ENCODE measurements around the gene SYT12. TPM values are rescaled to one million over a fixed set of nuclear protein-coding genes. Genes with fewer than 3 reads are reported as not detected.
"Not testable (repeated sequence)": the region's sequence is repeated elsewhere in the genome, so short reads cannot be mapped to it uniquely, and the experiment has no call there.

Gene SYT12
- total RNA-seq, 2 donors from 2014 or later = 0.38 TPM; not detected in 1

- no peaks in the 10 kb centered on the region for H3K9me3 Mint-ChIP-seq
- DNase-seq (ENCODE audit: low spot score) (no peak), ATAC-seq (peak in 1 of 2 donors; percentile 13)
These were observed 37.3 kb upstream of the SYT12 start for GRCh38 chr11:66985508-66986177.

GRCh38 chr11:66986178-66986545 lies 36.8 kb upstream of the SYT12 start:
- ATAC-seq (no peak), DNase-seq (ENCODE audit: low spot score) (no peak)
- H3K9me3 Mint-ChIP-seq = no peaks in the 10 kb centered on the region
- H3K4me1 Mint-ChIP-seq (ENCODE audit: low read depth in 2 of 2) = no peaks in the 10 kb centered on the region
- H3K27ac Mint-ChIP-seq = no peak overlapping the region
- H3K27me3 Mint-ChIP-seq = peaks cover 0 to 8% of the 10 kb centered on the region in 2 donors
- no peaks in the 10 kb centered on the region for H3K36me3 Mint-ChIP-seq
- H3K4me3 Mint-ChIP-seq = no peak overlapping the region

More at GRCh38 chr11:66985508-66986177, 37.3 kb upstream of the SYT12 start:
- H3K27ac Mint-ChIP-seq = no peak overlapping the region
- H3K36me3 Mint-ChIP-seq = no peaks in the 10 kb centered on the region
- H3K27me3 Mint-ChIP-seq = peaks cover 0 to 8% of the 10 kb centered on the region in 2 donors
- H3K4me3 Mint-ChIP-seq = no peak overlapping the region
- no peaks in the 10 kb centered on the region for H3K4me1 Mint-ChIP-seq (ENCODE audit: low read depth in 2 of 2)

GRCh38 chr11:66987158-66987620 lies 35.7 kb upstream of the SYT12 start:
- H3K36me3 Mint-ChIP-seq = no peaks in the 10 kb centered on the region
- H3K27me3 Mint-ChIP-seq = peaks cover 0 to 10% of the 10 kb centered on the region in 2 donors
- no peaks in the 10 kb centered on the region for H3K4me1 Mint-ChIP-seq (ENCODE audit: low read depth in 2 of 2)
- peak in 1 of 2 donors; percentile 24 for ATAC-seq
- no peak overlapping the region for H3K4me3 Mint-ChIP-seq
- H3K27ac Mint-ChIP-seq = no peak overlapping the region
- no peak for DNase-seq (ENCODE audit: low spot score)
- no peaks in the 10 kb centered on the region for H3K9me3 Mint-ChIP-seq

GRCh38 chr11:66987924-66988637 lies 34.9 kb upstream of the SYT12 start:
- H3K4me1 Mint-ChIP-seq (ENCODE audit: low read depth in 2 of 2) = no peaks in the 10 kb centered on the region
- DNase-seq (ENCODE audit: low spot score) (no peak), ATAC-seq (no peak)
- peaks cover 0 to 10% of the 10 kb centered on the region in 2 donors for H3K27me3 Mint-ChIP-seq
- H3K27ac Mint-ChIP-seq = peak overlapping the region in 1 of 2 donors; percentile 11
- H3K9me3 Mint-ChIP-seq = no peaks in the 10 kb centered on the region
- H3K4me3 Mint-ChIP-seq = no peak overlapping the region
- no peaks in the 10 kb centered on the region for H3K36me3 Mint-ChIP-seq

GRCh38 chr11:66988741-66989140 lies 34.2 kb upstream of the SYT12 start:
- Mint-ChIP-seq H3K27me3 (peaks cover 0 to 10% of the 10 kb centered on the region in 2 donors), H3K27ac (peak overlapping the region in 1 of 2 donors; percentile 11)
- ATAC-seq; H3K9me3 Mint-ChIP-seq; DNase-seq (ENCODE audit: low spot score); H3K4me1 Mint-ChIP-seq (ENCODE audit: low read depth in 2 of 2); H3K36me3 Mint-ChIP-seq; H3K4me3 Mint-ChIP-seq: not testable (repeated sequence)

GRCh38 chr11:66989360-66989759 lies 33.6 kb upstream of the SYT12 start:
- peaks cover 0 to 10% of the 10 kb centered on the region in 2 donors for H3K27me3 Mint-ChIP-seq
- H3K4me3 Mint-ChIP-seq; ATAC-seq; H3K27ac Mint-ChIP-seq; DNase-seq (ENCODE audit: low spot score); H3K9me3 Mint-ChIP-seq; H3K36me3 Mint-ChIP-seq; H3K4me1 Mint-ChIP-seq (ENCODE audit: low read depth in 2 of 2): not testable (repeated sequence)

GRCh38 chr11:66992041-66992440 lies 30.9 kb upstream of the SYT12 start:
- Mint-ChIP-seq H3K9me3 (no peaks in the 10 kb centered on the region), H3K27ac (no peak overlapping the region), H3K4me1 (ENCODE audit: low read depth in 2 of 2) (no peaks in the 10 kb centered on the region), H3K27me3 (peaks cover 0 to 11% of the 10 kb centered on the region in 2 donors), H3K4me3 (no peak overlapping the region), H3K36me3 (no peaks in the 10 kb centered on the region)
- no peak for DNase-seq (ENCODE audit: low spot score)
- no peak for ATAC-seq

GRCh38 chr11:66996609-66997273 lies 26.2 kb upstream of the SYT12 start:
- DNase-seq (ENCODE audit: low spot score) = no peak
- H3K27ac Mint-ChIP-seq = no peak overlapping the region
- H3K27me3 Mint-ChIP-seq = peaks cover 0 to 8% of the 10 kb centered on the region in 2 donors
- no peaks in the 10 kb centered on the region for H3K9me3 Mint-ChIP-seq
- ATAC-seq = no peak
- no peaks in the 10 kb centered on the region for H3K4me1 Mint-ChIP-seq (ENCODE audit: low read depth in 2 of 2)
- H3K4me3 Mint-ChIP-seq = no peak overlapping the region
- H3K36me3 Mint-ChIP-seq = no peaks in the 10 kb centered on the region

- H3K27me3 Mint-ChIP-seq = peaks cover 0 to 5% of the 10 kb centered on the region in 2 donors
- no peak for DNase-seq (ENCODE audit: low spot score)
- H3K27ac Mint-ChIP-seq = no peak overlapping the region
- H3K9me3 Mint-ChIP-seq = no peaks in the 10 kb centered on the region
- no peak for ATAC-seq
- no peak overlapping the region for H3K4me3 Mint-ChIP-seq
- H3K4me1 Mint-ChIP-seq (ENCODE audit: low read depth in 2 of 2) = no peaks in the 10 kb centered on the region
- no peaks in the 10 kb centered on the region for H3K36me3 Mint-ChIP-seq
These were observed 23.4 kb upstream of the SYT12 start for GRCh38 chr11:66999555-66999954.

GRCh38 chr11:67001332-67001731 lies 21.6 kb upstream of the SYT12 start:
- Mint-ChIP-seq H3K4me1 (ENCODE audit: low read depth in 2 of 2) (peaks cover 0 to 1% of the 10 kb centered on the region in 2 donors), H3K9me3 (no peaks in the 10 kb centered on the region), H3K27me3 (peaks cover 0 to 5% of the 10 kb centered on the region in 2 donors), H3K27ac (no peak overlapping the region), H3K4me3 (no peak overlapping the region), H3K36me3 (no peaks in the 10 kb centered on the region)
- ATAC-seq (no peak), DNase-seq (ENCODE audit: low spot score) (no peak)

- Mint-ChIP-seq H3K4me3 (no peak overlapping the region), H3K9me3 (no peaks in the 10 kb centered on the region), H3K4me1 (ENCODE audit: low read depth in 2 of 2) (peaks cover 0 to 4% of the 10 kb centered on the region in 2 donors), H3K27ac (no peak overlapping the region), H3K36me3 (no peaks in the 10 kb centered on the region), H3K27me3 (peaks cover 0 to 2% of the 10 kb centered on the region in 2 donors)
- DNase-seq (ENCODE audit: low spot score) (no peak), ATAC-seq (no peak)
These were observed 20.5 kb upstream of the SYT12 start for GRCh38 chr11:67002297-67002913.

GRCh38 chr11:67002921-67003411 lies 20.0 kb upstream of the SYT12 start:
- Mint-ChIP-seq H3K36me3 (no peaks in the 10 kb centered on the region), H3K27me3 (peaks cover 0 to 2% of the 10 kb centered on the region in 2 donors), H3K9me3 (no peaks in the 10 kb centered on the region), H3K27ac (no peak overlapping the region), H3K4me3 (no peak overlapping the region), H3K4me1 (ENCODE audit: low read depth in 2 of 2) (peaks cover 0 to 4% of the 10 kb centered on the region in 2 donors)
- DNase-seq (ENCODE audit: low spot score) = no peak
- ATAC-seq = peak in 1 of 2 donors; percentile 17

- not testable (repeated sequence) for H3K9me3 Mint-ChIP-seq; H3K4me3 Mint-ChIP-seq; H3K27me3 Mint-ChIP-seq; ATAC-seq; DNase-seq (ENCODE audit: low spot score); H3K27ac Mint-ChIP-seq; H3K36me3 Mint-ChIP-seq; H3K4me1 Mint-ChIP-seq (ENCODE audit: low read depth in 2 of 2)
These were observed 17.7 kb upstream of the SYT12 start for GRCh38 chr11:67005200-67005599.
